PC-3 (cell line): ENCODE measurements around the gene PDYN. TPM values are rescaled to one million over a fixed set of nuclear protein-coding genes. Genes with fewer than 3 reads are reported as not detected.

Source experiments
- ATAC-seq: fragments of 200-7000 bp; cut with Tn5 transposase; 2 replicates; pipeline ENCODE4 v1.9.1; 2020; ENCODE audit warnings: mild to moderate bottlenecking, moderate library complexity
- BruUV-seq: library from RNA; stranded (reverse); fragments of 400-500 nt; replicated peaks from 2 replicates; lab custom pipeline; 2021; lab: Mats Ljungman, UMichigan
- CTCF ChIA-PET: fragments of 300-600 bp; sonication (Branson Sonifier 250); formaldehyde crosslinking; loops from one replicate; lab custom pipeline; 2022; ENCODE audit warnings: antibody characterized with exemption; lab: Charles Lee
- POLR2A ChIA-PET: fragments of 300-600 bp; sonication (Branson Sonifier 250); formaldehyde crosslinking; loops from one replicate; lab custom pipeline; 2022; ENCODE audit warnings: antibody characterized with exemption; ENCODE audit not compliant: unreplicated experiment; lab: Charles Lee
- DNase-seq: peaks from one replicate; pipeline ENCODE4 v3.0.0-alpha.2; 2015
- H2AFZ ChIP-seq: fragments of 300-600 bp; sonication (generic); 2 replicates; pipeline ENCODE4 v1.6.0; 2016; ENCODE audit warnings: antibody characterized with exemption, low read length
- H3F3A ChIP-seq: fragments of 300-600 bp; sonication (generic); one replicate; pipeline ENCODE4 v1.6.0; 2017; ENCODE audit warnings: antibody characterized with exemption, low read length, control low read depth, mild to moderate bottlenecking; ENCODE audit not compliant: unreplicated experiment
- H3K27ac ChIP-seq: fragments of 300-600 bp; sonication (generic); 2 replicates; pipeline ENCODE4 v1.5.1; 2016; ENCODE audit warnings: mild to moderate bottlenecking, low read length
- H3K27me3 ChIP-seq: fragments of 300-600 bp; sonication (generic); 2 replicates; pipeline ENCODE4 v1.6.1; 2016; ENCODE audit warnings: low read length, mixed read lengths
- H3K36me3 ChIP-seq: fragments of 300-600 bp; sonication (generic); 2 replicates; pipeline ENCODE4 v1.6.1; 2016; ENCODE audit warnings: low read depth, mixed run types, low read length, mixed read lengths
- H3K4me1 ChIP-seq: fragments of 300-600 bp; sonication (generic); 2 replicates; pipeline ENCODE4 v1.5.1; 2016; ENCODE audit warnings: low read length; ENCODE audit not compliant: insufficient read depth
- H3K4me2 ChIP-seq: fragments of 300-600 bp; sonication (generic); 2 replicates; pipeline ENCODE4 v1.6.0; 2016; ENCODE audit warnings: low read length
- H3K4me3 ChIP-seq: fragments of 300-600 bp; sonication (generic); 2 replicates; pipeline ENCODE4 v1.5.1; 2016; ENCODE audit warnings: mild to moderate bottlenecking, low read length, mixed read lengths
- H3K79me2 ChIP-seq: fragments of 300-600 bp; sonication (generic); 2 replicates; pipeline ENCODE4 v1.6.1; 2017; ENCODE audit warnings: low read length, mixed read lengths
- H3K9ac ChIP-seq: fragments of 300-600 bp; sonication (generic); 2 replicates; pipeline ENCODE4 v1.6.0; 2016; ENCODE audit warnings: mild to moderate bottlenecking, low read length
- H3K9me2 ChIP-seq: fragments of 300-600 bp; sonication (generic); replicated peaks from 2 replicates; pipeline ENCODE4 v1.6.1; 2016; ENCODE audit warnings: mixed run types, low read length, mixed read lengths
- H3K9me3 ChIP-seq: fragments of 300-600 bp; sonication (generic); 2 replicates; pipeline ENCODE4 v1.6.1; 2016; ENCODE audit warnings: low read length, mixed read lengths
- H4K20me1 ChIP-seq: fragments of 300-600 bp; sonication (generic); 2 replicates; pipeline ENCODE4 v1.6.1; 2016; ENCODE audit warnings: low read length, mixed read lengths
- CTCF ChIP-seq: fragments of 300-600 bp; sonication (generic); conservative IDR thresholded peaks from 2 replicates; pipeline ENCODE4 v1.5.1; 2017; ENCODE audit warnings: antibody characterized with exemption, low read depth, mild to moderate bottlenecking, low read length
- EZH2 ChIP-seq: fragments of 300-600 bp; sonication (generic); IDR thresholded peaks from one replicate; pipeline ENCODE4 v1.6.1; 2017; ENCODE audit warnings: antibody characterized with exemption, mild to moderate bottlenecking, low read length; ENCODE audit not compliant: unreplicated experiment
- EZH2phosphoT487 ChIP-seq: fragments of 300-600 bp; sonication (generic); IDR thresholded peaks from 2 replicates; pipeline ENCODE4 v1.6.1; 2018; ENCODE audit warnings: mild to moderate bottlenecking, antibody characterized with exemption, low read length, borderline replicate concordance
- intact Hi-C: fragments of 100-400 bp; cut with micrococcal nuclease; formaldehyde crosslinking; loops from 2 replicates; pipeline ENCODE4 v1.9.0; 2023
- total RNA-seq: library from RNA; depleted of rRNA; stranded (reverse); fragments of >200 nt; gene quantifications from 2 replicates; pipeline ENCODE4 v1.2.3, GENCODE V29; 2014

Gene PDYN
- total RNA-seq, 1 experiment from 2014 or later, result not detected

GRCh38 chr20:1939270-1939595, 54.6 kb downstream of the PDYN start:
- Histone ChIP-seq H3K4me2 (no peak overlapping the region), H3F3A (no peaks in the 10 kb centered on the region), H3K9ac (no peak overlapping the region), H3K36me3 (no peaks in the 10 kb centered on the region), H2AFZ (no peak overlapping the region), H3K9me2 (no peaks in the 10 kb centered on the region), H3K79me2 (no peaks in the 10 kb centered on the region), H3K9me3 (no peaks in the 10 kb centered on the region), H3K27me3 (0 out of 2 replicates have a peak, but pooled peaks cover 3% of the 10 kb centered on the region), H3K27ac (no peak overlapping the region), H4K20me1 (no peaks in the 10 kb centered on the region), H3K4me1 (no peaks in the 10 kb centered on the region), H3K4me3 (no peak overlapping the region)
- no TSS peak for BruUV-seq
- ChIA-PET POLR2A (no interaction called here), CTCF (interaction anchor here (0.5 kb wide), 1 partner anchor 284 kb away, joined by 3 read pairs; no protein-coding TSS in a partner anchor)
- ATAC-seq (no peak), DNase-seq (no peak)
- no peak for TF ChIP-seq CTCF
- TF ChIP-seq EZH2phosphoT487, result no peak
- no peak for TF ChIP-seq EZH2
- intact Hi-C loops, result no loop called here

GRCh38 chr20:1938464-1939269, 55.2 kb downstream of the PDYN start:
- ChIA-PET POLR2A (no interaction called here), CTCF (interaction anchor here (0.5 kb wide), 1 partner anchor 284 kb away, joined by 3 read pairs; no protein-coding TSS in a partner anchor)
- H3K4me2 ChIP-seq, result no peak overlapping the region
- H3K4me1 ChIP-seq, result no peaks in the 10 kb centered on the region
- H2AFZ ChIP-seq, result no peak overlapping the region
- ATAC-seq, result no peak
- no peak overlapping the region for H3K9ac ChIP-seq
- no peaks in the 10 kb centered on the region for H3K9me3 ChIP-seq
- TF ChIP-seq EZH2 (no peak), CTCF (no peak), EZH2phosphoT487 (no peak)
- H3F3A ChIP-seq, result no peaks in the 10 kb centered on the region
- no TSS peak for BruUV-seq
- no peaks in the 10 kb centered on the region for H3K9me2 ChIP-seq
- H3K27ac ChIP-seq, result no peak overlapping the region
- intact Hi-C loops, result no loop called here
- no peak overlapping the region for H3K4me3 ChIP-seq
- no peaks in the 10 kb centered on the region for H4K20me1 ChIP-seq
- no peak for DNase-seq
- H3K27me3 ChIP-seq, result no peaks in the 10 kb centered on the region
- H3K36me3 ChIP-seq, result no peaks in the 10 kb centered on the region
- no peaks in the 10 kb centered on the region for H3K79me2 ChIP-seq
